ENCODE results near the gene HOATZ.

Gene HOATZ

DNA sequence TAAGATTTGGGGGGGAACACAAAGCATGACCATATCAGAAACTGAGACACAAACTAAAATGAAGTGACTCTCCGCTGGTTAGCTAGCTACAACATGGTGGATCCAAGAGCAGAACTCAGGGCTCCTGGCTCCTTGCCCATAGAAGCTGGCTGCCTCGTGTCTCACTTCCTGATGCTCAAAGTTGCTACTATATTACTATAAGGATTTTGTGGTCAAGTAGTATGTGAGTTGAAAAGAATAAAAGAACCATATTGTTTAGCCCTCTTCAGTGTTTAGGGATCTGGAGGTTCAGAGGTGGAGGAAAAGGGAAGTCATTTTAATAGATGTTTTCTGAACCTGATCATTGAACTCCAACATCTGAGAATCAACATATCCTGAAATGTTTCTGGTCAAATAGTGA is 70.8 kb downstream of the HOATZ start:
- DNase-seq = no peak

- no peak for DNase-seq
These were observed 71.8 kb downstream of the HOATZ start for GRCh38 chr11:111586388-111586831.

Data from islet precursor cell (in vitro differentiated cells).